Subcutaneous abdominal adipose tissue (tissue), 5 donors: ENCODE data around the gene ABI3.

ENCODE experiments used
- H3K27ac ChIP-seq: one replicate; pipeline ENCODE4 v1.7.0; 2013; ENCODE audit warnings: low read depth, mild to moderate bottlenecking, inconsistent platforms, low read length, moderate library complexity
- H3K27me3 ChIP-seq, 5 donors: one replicate each; pipeline ENCODE4 v1.7.0; 2013; ENCODE audit warnings: low read length in 5 of 5, inconsistent platforms in 1 of 5; ENCODE audit not compliant: control insufficient read depth in 5 of 5, insufficient read depth in 4 of 5
- H3K36me3 ChIP-seq, 5 donors: one replicate each; pipeline ENCODE4 v1.7.0; 2013; ENCODE audit warnings: low read length in 5 of 5; ENCODE audit not compliant: control insufficient read depth in 5 of 5, insufficient read depth in 5 of 5
- H3K4me1 ChIP-seq, 5 donors: one replicate each; pipeline ENCODE4 v1.7.0; 2013; ENCODE audit warnings: low read length in 5 of 5, mild to moderate bottlenecking in 3 of 5, moderate library complexity in 1 of 5; ENCODE audit not compliant: control insufficient read depth in 5 of 5, insufficient read depth in 5 of 5
- H3K4me3 ChIP-seq, 5 donors: one replicate each; pipeline ENCODE4 v1.7.0; 2013; ENCODE audit warnings: low read length in 5 of 5, low read depth in 1 of 5
- H3K9ac ChIP-seq, 5 donors: one replicate each; pipeline ENCODE4 v1.7.0; 2013; ENCODE audit warnings: low read length in 5 of 5, mild to moderate bottlenecking in 4 of 5, moderate library complexity in 3 of 5
- H3K9me3 ChIP-seq, 5 donors: one replicate each; pipeline ENCODE4 v1.7.0; 2013; ENCODE audit warnings: low read length in 5 of 5; ENCODE audit not compliant: control insufficient read depth in 5 of 5
- donor health status: healthy.
- donor health status: healthy.
- donor health status: healthy.
- donor health status: healthy.
- donor health status: healthy.

The ABI3 gene

GRCh38 chr17:49224198-49224996 lies 13.9 kb downstream of the ABI3 start:
- Histone ChIP-seq H3K27ac (no peak overlapping the region), H3K36me3 (no peaks in the 10 kb centered on the region), H3K27me3 (peaks cover 29 to 69% (median 51%) of the 10 kb centered on the region in 5 donors), H3K4me3 (peak overlapping the region in 4 of 5 donors; percentile 17 to 51 (median 42)), H3K9ac (no peak overlapping the region), H3K4me1 (peaks cover 0 to 27% (median 17%) of the 10 kb centered on the region in 5 donors), H3K9me3 (no peaks in the 10 kb centered on the region)

- no peaks in the 10 kb centered on the region for H3K36me3 ChIP-seq
- H3K4me1 ChIP-seq = peaks cover 0 to 30% (median 17%) of the 10 kb centered on the region in 5 donors
- no peak overlapping the region for H3K27ac ChIP-seq
- H3K9me3 ChIP-seq = no peaks in the 10 kb centered on the region
- H3K9ac ChIP-seq = no peak overlapping the region
- H3K27me3 ChIP-seq = peaks cover 34 to 71% (median 54%) of the 10 kb centered on the region in 5 donors
- peak overlapping the region in 2 of 5 donors; percentile 43 to 51 for H3K4me3 ChIP-seq
Observed at GRCh38 chr17:49224997-49225337, 14.5 kb downstream of the ABI3 start.

GRCh38 chr17:49225554-49226236 lies 15.2 kb downstream of the ABI3 start:
- no peak overlapping the region for H3K27ac ChIP-seq
- H3K9me3 ChIP-seq = no peaks in the 10 kb centered on the region
- H3K4me3 ChIP-seq = no peak overlapping the region
- H3K36me3 ChIP-seq = no peaks in the 10 kb centered on the region
- H3K27me3 ChIP-seq = peaks cover 34 to 67% (median 54%) of the 10 kb centered on the region in 5 donors
- peaks cover 0 to 37% (median 24%) of the 10 kb centered on the region in 5 donors for H3K4me1 ChIP-seq
- H3K9ac ChIP-seq = no peak overlapping the region

GRCh38 chr17:49226771-49227435 lies 16.4 kb downstream of the ABI3 start:
- Histone ChIP-seq H3K36me3 (no peaks in the 10 kb centered on the region), H3K4me1 (peaks cover 0 to 45% (median 31%) of the 10 kb centered on the region in 5 donors), H3K4me3 (no peak overlapping the region), H3K9ac (no peak overlapping the region), H3K27ac (no peak overlapping the region), H3K9me3 (no peaks in the 10 kb centered on the region), H3K27me3 (peaks cover 34 to 72% (median 60%) of the 10 kb centered on the region in 5 donors)

- no peak overlapping the region for H3K4me3 ChIP-seq
- peaks cover 34 to 67% (median 58%) of the 10 kb centered on the region in 5 donors for H3K27me3 ChIP-seq
- no peak overlapping the region for H3K9ac ChIP-seq
Observed at GRCh38 chr17:49227436-49228261, 17.1 kb downstream of the ABI3 start.

GRCh38 chr17:49229076-49229804 lies 18.7 kb downstream of the ABI3 start:
- Histone ChIP-seq H3K9ac (no peak overlapping the region), H3K4me3 (no peak overlapping the region), H3K4me1 (peaks cover 0 to 33% (median 20%) of the 10 kb centered on the region in 5 donors), H3K27me3 (peaks cover 27 to 55% (median 43%) of the 10 kb centered on the region in 5 donors), H3K27ac (no peak overlapping the region), H3K36me3 (no peaks in the 10 kb centered on the region), H3K9me3 (no peaks in the 10 kb centered on the region)

More at GRCh38 chr17:49227436-49228261, 17.1 kb downstream of the ABI3 start:
- Histone ChIP-seq H3K9me3 (no peaks in the 10 kb centered on the region), H3K4me1 (peaks cover 0 to 45% (median 31%) of the 10 kb centered on the region in 5 donors), H3K27ac (no peak overlapping the region), H3K36me3 (no peaks in the 10 kb centered on the region)

- H3K27ac ChIP-seq = no peak overlapping the region
- peaks cover 19 to 48% (median 36%) of the 10 kb centered on the region in 5 donors for H3K27me3 ChIP-seq
- peaks cover 0 to 25% (median 14%) of the 10 kb centered on the region in 5 donors for H3K4me1 ChIP-seq
- H3K36me3 ChIP-seq = no peaks in the 10 kb centered on the region
- peak overlapping the region in 4 of 5 donors; percentile 68 to 81 (median 76) for H3K4me3 ChIP-seq
- H3K9me3 ChIP-seq = no peaks in the 10 kb centered on the region
- H3K9ac ChIP-seq = no peak overlapping the region
Observed at GRCh38 chr17:49229805-49230600, 19.5 kb downstream of the ABI3 start.

- Histone ChIP-seq H3K27me3 (peaks cover 12 to 41% (median 27%) of the 10 kb centered on the region in 5 donors), H3K9me3 (no peaks in the 10 kb centered on the region), H3K27ac (no peak within 1 kb of the TSS), H3K4me1 (peaks cover 0 to 25% (median 14%) of the 10 kb centered on the region in 5 donors), H3K36me3 (no peaks in the 10 kb centered on the region), H3K9ac (peak within 1 kb of the TSS in 3 of 5 donors; percentile 28 to 71 (median 48)), H3K4me3 (peak within 1 kb of the TSS; percentile 68 to 85 (median 80))
Observed at GRCh38 chr17:49230636-49231562, 20.4 kb downstream of the ABI3 start, which contains the start of gene PHOSPHO1. TSS of gene PHOSPHO1 (minus strand) at chr17:49230787. CDS start at chr17:49226691, 4,096 bp downstream.
